Measurements from ENCODE around the gene ROBO1.

The ROBO1 gene

GRCh38 chr3:79297245-79297960 is 470.4 kb downstream of the ROBO1 start:
- no peak for DNase-seq

- no peak for DNase-seq
Observed at GRCh38 chr3:79286882-79287281, 480.9 kb downstream of the ROBO1 start.

- DNase-seq, result no peak
Observed at GRCh38 chr3:79285871-79286270, 481.9 kb downstream of the ROBO1 start.

- no peak for DNase-seq
Observed at GRCh38 chr3:79285380-79285779, 482.4 kb downstream of the ROBO1 start.

- DNase-seq, result no peak
Observed at GRCh38 chr3:79284781-79285180, 483.0 kb downstream of the ROBO1 start.

GRCh38 chr3:79278681-79279080 is 489.1 kb downstream of the ROBO1 start:
- no peak for DNase-seq

GRCh38 chr3:79268422-79268821 is 499.4 kb downstream of the ROBO1 start:
- no peak for DNase-seq

GRCh38 chr3:79264892-79265291 is 502.9 kb downstream of the ROBO1 start:
- DNase-seq, result no peak

GRCh38 chr3:79263423-79263822 is 504.4 kb downstream of the ROBO1 start:
- DNase-seq, result no peak

- DNase-seq, result no peak
Observed at GRCh38 chr3:79258479-79258878, 509.3 kb downstream of the ROBO1 start.

- DNase-seq, result no peak
Observed at GRCh38 chr3:79257791-79258190, 510.0 kb downstream of the ROBO1 start.

GRCh38 chr3:79255702-79256101 is 512.1 kb downstream of the ROBO1 start:
- no peak for DNase-seq

GRCh38 chr3:79255292-79255691 is 512.5 kb downstream of the ROBO1 start:
- no peak for DNase-seq

- no peak for DNase-seq
Observed at GRCh38 chr3:79253704-79254103, 514.1 kb downstream of the ROBO1 start.

- DNase-seq, result no peak
Observed at GRCh38 chr3:79253271-79253670, 514.5 kb downstream of the ROBO1 start.

- DNase-seq, result no peak
Observed at GRCh38 chr3:79250746-79251145, 517.1 kb downstream of the ROBO1 start.

GRCh38 chr3:79249701-79250100 is 518.1 kb downstream of the ROBO1 start:
- DNase-seq, result no peak

GRCh38 chr3:79247725-79248043 is 520.1 kb downstream of the ROBO1 start:
- no peak for DNase-seq

- no peak for DNase-seq
Observed at GRCh38 chr3:79246875-79247724, 520.7 kb downstream of the ROBO1 start.

- no peak for DNase-seq
Observed at GRCh38 chr3:79245284-79246138, 522.3 kb downstream of the ROBO1 start.

- no peak for DNase-seq
Observed at GRCh38 chr3:79236496-79236895, 531.3 kb downstream of the ROBO1 start.

GRCh38 chr3:79233431-79234060 is 534.3 kb downstream of the ROBO1 start:
- DNase-seq, result no peak

- DNase-seq, result no peak
Observed at GRCh38 chr3:79230266-79230665, 537.5 kb downstream of the ROBO1 start.

Measured in T-helper 1 cell (primary cell).